Astrocyte of the spinal cord (primary cell): ENCODE measurements around the gene DNAJB1.

Experiments used
- DNase-seq: peaks from one replicate; pipeline ENCODE4 v3.0.0; 2011; ENCODE audit warnings: low read depth, low spot score
- H3K4me3 ChIP-seq: 2 replicates; pipeline ENCODE4 v1.5.1; 2011; ENCODE audit warnings: low read depth, mild to moderate bottlenecking, low read length, moderate library complexity
- CTCF ChIP-seq: IDR thresholded peaks from 2 replicates; pipeline ENCODE4 v1.5.1; 2012; ENCODE audit warnings: low read depth, mild to moderate bottlenecking, low read length, inconsistent platforms
- in situ Hi-C: cut with HindIII; loops from 2 replicates; pipeline ENCODE4 v1.10.0; 2017; ENCODE audit warnings: low sequenced_read_pairs

Gene DNAJB1

GRCh38 chr19:14520543-14520942, 2.3 kb upstream of the DNAJB1 start:
- no peak overlapping the region for H3K4me3 ChIP-seq
- DNase-seq: no peak
- in situ Hi-C loops: no loop called here
- no peak for TF ChIP-seq CTCF

GRCh38 chr19:14519860-14520407, 1.7 kb upstream of the DNAJB1 start:
- H3K4me3 ChIP-seq: no peak overlapping the region
- in situ Hi-C loops: no loop called here
- DNase-seq: peak; percentile 88
- TF ChIP-seq CTCF: no peak

- TF ChIP-seq CTCF: no peak
- no peak overlapping the region for H3K4me3 ChIP-seq
- DNase-seq: no peak
- in situ Hi-C loops: no loop called here
Measured at GRCh38 chr19:14519245-14519859, 1.2 kb upstream of the DNAJB1 start.

- in situ Hi-C loops: no loop called here
- DNase-seq: no peak
- H3K4me3 ChIP-seq: peak overlapping the region; percentile 68
- no peak for TF ChIP-seq CTCF
Measured at GRCh38 chr19:14517446-14517839, 754 bp downstream of the DNAJB1 start.

- in situ Hi-C loops: no loop called here
- no peak for TF ChIP-seq CTCF
- no peak for DNase-seq
- H3K4me3 ChIP-seq: peak overlapping the region; percentile 68
Measured at GRCh38 chr19:14516746-14517438, 1.3 kb downstream of the DNAJB1 start.

- in situ Hi-C loops: no loop called here
- DNase-seq: no peak
- H3K4me3 ChIP-seq: peak overlapping the region; percentile 68
- TF ChIP-seq CTCF: no peak
Measured at GRCh38 chr19:14516048-14516534, 2.1 kb downstream of the DNAJB1 start.
